Suprapubic skin (tissue), 4 donors: ENCODE measurements around the gene LZTS2. TPM values are rescaled to one million over a fixed set of nuclear protein-coding genes. Genes with fewer than 3 reads are reported as not detected.

Experiments
- DNase-seq, 2 donors: peaks; one replicate each; pipeline ENCODE4 v3.0.0-alpha.2; 2019; ENCODE audit warnings: low spot score in 2 of 2
- H3K27ac ChIP-seq: fragments of 200-600 bp; sonication (generic); one replicate; pipeline ENCODE4 v1.5.1; 2019
- H3K27me3 ChIP-seq: fragments of 200-600 bp; sonication (generic); one replicate; pipeline ENCODE4 v1.5.1; 2019
- H3K36me3 ChIP-seq: fragments of 200-600 bp; sonication (generic); one replicate; pipeline ENCODE4 v1.5.1; 2019
- H3K4me1 ChIP-seq: fragments of 200-600 bp; sonication (generic); one replicate; pipeline ENCODE4 v1.5.1; 2019
- H3K4me3 ChIP-seq: fragments of 200-600 bp; sonication (generic); one replicate; pipeline ENCODE4 v1.5.1; 2019; ENCODE audit warnings: mild to moderate bottlenecking
- H3K9me3 ChIP-seq: fragments of 200-600 bp; sonication (generic); one replicate; pipeline ENCODE4 v1.5.1; 2019
- EP300 ChIP-seq: sonication (generic); formaldehyde crosslinking; IDR thresholded peaks from one replicate; pipeline ENCODE4 v1.6.1; 2017; ENCODE audit warnings: antibody characterized with exemption
- POLR2A ChIP-seq, 2 donors: fragments of 450-650 bp; IDR thresholded peaks; one replicate each; pipeline ENCODE4 v1.6.1; 2017; ENCODE audit warnings: antibody characterized with exemption in 2 of 2, mild to moderate bottlenecking in 2 of 2, moderate library complexity in 2 of 2
- POLR2AphosphoS5 ChIP-seq, 3 donors: sonication (generic); formaldehyde crosslinking; IDR thresholded peaks; one replicate each; pipeline ENCODE4 v1.6.1; 2017; ENCODE audit warnings: antibody characterized with exemption in 3 of 3
- WGBS: methylation state at CpG from one replicate; pipeline ENCODE4 v1.1.5; 2018; 5-methylcytosine and 5-hydroxymethylcytosine counted together
- total RNA-seq, 4 donors: library from RNA; depleted of rRNA; stranded (reverse); fragments of >200 nt; gene quantifications; one replicate each; pipeline ENCODE4 v1.1.0, GENCODE V29; 2016
- TF ChIP-seq, protein P1 (sequence below), 2 donors: fragments of 200-600 bp in 1 of 2; fragments of 450-650 bp in 1 of 2; sonication (generic) in 1 of 2; IDR thresholded peaks; one replicate each; pipeline ENCODE4 v1.5.1; 2016 to 2019; ENCODE audit warnings: antibody characterized with exemption in 2 of 2, mild to moderate bottlenecking in 1 of 2, moderate library complexity in 1 of 2

LZTS2 gene
- total RNA-seq, 4 donors from 2014 or later = 51.9 to 88.8 (median 61.2) TPM

DNA sequence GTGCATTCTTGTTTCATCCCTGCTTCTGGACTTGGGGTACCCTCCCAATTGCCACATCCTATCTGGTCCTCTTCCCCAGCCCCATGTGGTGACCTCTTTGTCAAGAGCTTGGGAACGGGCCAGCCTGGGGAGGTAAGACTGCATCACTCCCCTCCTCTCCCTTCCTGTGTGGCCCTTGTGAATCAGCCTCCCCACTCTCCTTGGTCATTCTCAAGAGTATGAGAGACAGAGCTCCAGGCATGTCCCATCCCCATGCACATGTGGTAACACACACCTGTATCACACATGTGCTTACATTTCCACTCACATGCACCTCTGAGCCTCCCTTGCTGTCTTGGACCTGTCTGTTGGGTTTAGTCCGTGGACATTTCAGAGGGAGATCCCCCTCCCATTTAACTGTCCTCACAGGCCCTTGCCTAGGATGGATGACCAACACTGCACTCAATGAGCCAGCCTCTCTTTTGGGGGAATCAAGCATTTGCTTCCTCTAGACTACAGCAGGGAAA lies 14.9 kb upstream of the LZTS2 start:
- WGBS = 67% methylated on average over 2 of the region's 2 CpGs
- no peak overlapping the region for H3K27ac ChIP-seq
- H3K4me3 ChIP-seq = no peak overlapping the region
- peaks cover 35% of the 10 kb centered on the region for H3K4me1 ChIP-seq
- H3K27me3 ChIP-seq = no peaks in the 10 kb centered on the region
- H3K9me3 ChIP-seq = no peaks in the 10 kb centered on the region
- TF ChIP-seq POLR2AphosphoS5 (IDR thresholded peaks at IDR 0.05) (no peak), EP300 (no peak), POLR2A (IDR thresholded peaks at IDR 0.05) (no peak)
- TF ChIP-seq, protein P1, sequence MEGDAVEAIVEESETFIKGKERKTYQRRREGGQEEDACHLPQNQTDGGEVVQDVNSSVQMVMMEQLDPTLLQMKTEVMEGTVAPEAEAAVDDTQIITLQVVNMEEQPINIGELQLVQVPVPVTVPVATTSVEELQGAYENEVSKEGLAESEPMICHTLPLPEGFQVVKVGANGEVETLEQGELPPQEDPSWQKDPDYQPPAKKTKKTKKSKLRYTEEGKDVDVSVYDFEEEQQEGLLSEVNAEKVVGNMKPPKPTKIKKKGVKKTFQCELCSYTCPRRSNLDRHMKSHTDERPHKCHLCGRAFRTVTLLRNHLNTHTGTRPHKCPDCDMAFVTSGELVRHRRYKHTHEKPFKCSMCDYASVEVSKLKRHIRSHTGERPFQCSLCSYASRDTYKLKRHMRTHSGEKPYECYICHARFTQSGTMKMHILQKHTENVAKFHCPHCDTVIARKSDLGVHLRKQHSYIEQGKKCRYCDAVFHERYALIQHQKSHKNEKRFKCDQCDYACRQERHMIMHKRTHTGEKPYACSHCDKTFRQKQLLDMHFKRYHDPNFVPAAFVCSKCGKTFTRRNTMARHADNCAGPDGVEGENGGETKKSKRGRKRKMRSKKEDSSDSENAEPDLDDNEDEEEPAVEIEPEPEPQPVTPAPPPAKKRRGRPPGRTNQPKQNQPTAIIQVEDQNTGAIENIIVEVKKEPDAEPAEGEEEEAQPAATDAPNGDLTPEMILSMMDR (IDR thresholded peaks at IDR 0.05) = no peak
- peak; percentile 36 to 53 for DNase-seq
- H3K36me3 ChIP-seq = peaks cover 41% of the 10 kb centered on the region

DNA sequence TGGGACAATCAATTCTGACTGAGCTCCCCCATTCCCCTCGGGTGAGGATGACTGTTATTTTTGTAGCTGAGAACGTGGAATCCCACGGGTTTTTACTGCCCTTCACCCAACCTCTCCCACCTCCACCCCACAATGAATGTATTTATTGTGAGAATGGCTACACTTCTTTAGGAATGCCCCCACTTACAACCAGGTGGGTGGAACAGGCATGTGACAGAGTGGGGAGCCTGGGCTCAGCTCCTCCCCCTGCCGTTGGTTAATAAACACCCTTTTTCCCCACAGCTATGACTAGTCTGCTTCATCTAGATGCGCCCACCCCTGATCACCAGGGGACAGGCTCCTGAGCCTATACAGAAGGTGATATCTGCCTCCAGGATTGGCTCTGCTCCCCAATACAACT lies 14.3 kb upstream of the LZTS2 start:
- Histone ChIP-seq H3K4me1 (peaks cover 39% of the 10 kb centered on the region), H3K36me3 (peaks cover 39% of the 10 kb centered on the region), H3K27ac (no peak overlapping the region), H3K27me3 (no peaks in the 10 kb centered on the region), H3K4me3 (no peak overlapping the region), H3K9me3 (no peaks in the 10 kb centered on the region)
- peak; percentile 19 to 63 for DNase-seq
- WGBS = 82% methylated on average over 5 of the region's 5 CpGs
- TF ChIP-seq POLR2AphosphoS5 (IDR thresholded peaks at IDR 0.05) (no peak), EP300 (no peak), POLR2A (IDR thresholded peaks at IDR 0.05) (no peak)
- TF ChIP-seq, protein P1 (IDR thresholded peaks at IDR 0.05) = no peak

DNA sequence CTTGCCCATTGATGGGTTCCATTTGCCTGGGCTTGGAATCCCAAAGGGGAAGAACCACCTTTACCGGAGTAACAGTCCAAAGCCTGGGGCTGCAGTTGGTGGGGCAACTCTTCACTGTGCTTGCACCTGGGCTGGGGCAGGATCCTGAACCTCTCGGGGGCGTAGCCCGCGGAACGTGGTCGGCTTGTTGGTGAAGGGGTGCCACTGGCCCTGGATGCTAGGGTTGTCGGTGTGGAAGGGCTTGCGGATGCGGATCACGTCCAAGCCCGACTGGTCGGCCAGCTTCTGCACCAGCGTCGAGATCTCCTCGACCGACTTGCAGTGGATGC lies 13.0 kb upstream of the LZTS2 start:
- WGBS = 21% methylated on average over 8 of the region's 17 CpGs
- TF ChIP-seq POLR2A (IDR thresholded peaks at IDR 0.05) (no peak), POLR2AphosphoS5 (IDR thresholded peaks at IDR 0.05) (no peak), EP300 (no peak)
- TF ChIP-seq, protein P1 (IDR thresholded peaks at IDR 0.05) = no peak
- Histone ChIP-seq H3K36me3 (peaks cover 39% of the 10 kb centered on the region), H3K9me3 (no peaks in the 10 kb centered on the region), H3K4me1 (peaks cover 39% of the 10 kb centered on the region), H3K4me3 (peak overlapping the region; percentile 83), H3K27ac (no peak overlapping the region), H3K27me3 (no peaks in the 10 kb centered on the region)
- no peak for DNase-seq

DNA sequence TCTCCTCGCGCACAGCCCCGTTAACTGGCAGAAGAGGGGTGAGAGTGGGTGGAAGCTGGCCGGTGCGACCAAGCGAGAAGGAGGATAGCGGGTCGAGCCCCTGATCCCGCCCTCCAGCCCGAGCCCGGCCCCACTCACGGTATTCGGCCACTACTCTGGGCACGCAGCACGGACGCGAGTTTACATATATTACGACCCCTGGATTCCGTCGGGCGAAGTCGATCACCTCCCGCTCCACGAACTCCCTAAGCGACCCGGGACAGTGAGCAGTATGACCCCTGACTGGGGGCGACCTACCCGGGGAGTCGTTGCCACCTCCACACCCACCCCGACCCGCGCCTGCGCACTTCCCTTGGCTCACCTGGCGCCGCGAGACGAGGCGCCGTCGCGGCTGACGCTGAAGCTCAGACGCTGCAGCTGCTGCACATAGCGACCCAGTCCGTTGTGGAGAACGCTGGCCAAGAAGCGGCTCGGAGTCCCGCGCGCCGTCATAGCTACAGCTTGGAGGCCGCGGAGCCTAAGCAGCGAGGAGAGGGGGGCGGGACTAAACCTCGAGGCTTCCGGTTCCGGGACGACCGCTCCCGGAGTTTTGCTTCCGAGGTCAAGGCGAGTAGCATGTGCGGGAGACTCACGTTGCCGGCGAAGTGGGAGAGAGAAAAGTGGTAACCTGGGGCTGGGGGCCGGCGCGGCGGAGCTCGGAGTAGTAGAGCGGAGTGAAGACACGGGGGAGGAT lies 12.5 kb upstream of the LZTS2 start, which contains the start of the genes MRPL43 and TWNK:
Gene MRPL43 (minus strand): TSS at position 546 of the 733 bp plus-strand sequence. CDS start 54 bp downstream, at position 492.
Gene TWNK (plus strand): TSS at position 592 of the 733 bp plus-strand sequence. CDS start 668 bp downstream, outside the sequence.
- Histone ChIP-seq H3K27me3 (no peaks in the 10 kb centered on the region), H3K9me3 (no peaks in the 10 kb centered on the region), H3K4me1 (peaks cover 39% of the 10 kb centered on the region), H3K4me3 (peak within 1 kb of the TSS; percentile 83), H3K36me3 (peaks cover 41% of the 10 kb centered on the region), H3K27ac (peak within 1 kb of the TSS; percentile 79)
- TF ChIP-seq POLR2AphosphoS5 (IDR thresholded peaks at IDR 0.05) = peak in 2 of 3 donors; percentile 14 to 34
- no peak for TF ChIP-seq EP300
- 0% methylated on average over 48 of the region's 75 CpGs for WGBS
- DNase-seq = peak; percentile 91 to 94

DNA sequence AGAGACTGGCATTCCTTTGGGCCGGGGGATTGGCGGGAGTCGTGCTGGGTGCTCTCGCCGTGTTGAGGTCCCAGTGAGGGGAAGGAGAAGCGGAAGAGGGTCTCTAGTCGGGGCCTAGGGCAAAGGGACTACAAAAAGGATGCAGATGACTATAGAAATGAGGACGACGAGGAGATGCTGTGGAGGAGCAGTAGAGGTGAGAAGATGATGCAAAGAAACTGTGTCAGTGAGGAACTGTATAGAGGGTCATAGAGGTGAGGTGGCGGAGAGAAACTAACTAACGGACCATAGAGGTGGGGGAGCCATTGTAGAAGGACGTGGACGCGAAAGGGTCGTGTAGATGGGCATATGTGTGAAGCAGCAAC lies 11.9 kb upstream of the LZTS2 start:
- TF ChIP-seq, protein P1 (IDR thresholded peaks at IDR 0.05) = no peak
- TF ChIP-seq POLR2AphosphoS5 (IDR thresholded peaks at IDR 0.05) (no peak), POLR2A (IDR thresholded peaks at IDR 0.05) (no peak), EP300 (no peak)
- Histone ChIP-seq H3K4me3 (peak overlapping the region; percentile 83), H3K27me3 (no peaks in the 10 kb centered on the region), H3K27ac (peak overlapping the region; percentile 79), H3K9me3 (no peaks in the 10 kb centered on the region), H3K36me3 (peaks cover 44% of the 10 kb centered on the region), H3K4me1 (peaks cover 39% of the 10 kb centered on the region)
- no peak for DNase-seq
- 2% methylated on average over 15 of the region's 15 CpGs for WGBS
